Retina (tissue), 1 donor: Measurements from ENCODE around the gene RHO.

ENCODE experiments used
- DNase-seq: peaks from one replicate; pipeline ENCODE4 v3.0.0-alpha.2; 2016

RHO gene

GRCh38 chr3:129584631-129585030 is 56.2 kb downstream of the RHO start:
- no peak for DNase-seq
